Lower lobe of right lung (tissue), 2 donors: ENCODE data around the gene LIF. TPM values are rescaled to one million over a fixed set of nuclear protein-coding genes. Genes with fewer than 3 reads are reported as not detected.
"Not testable (repeated sequence)": the region's sequence is repeated elsewhere in the genome, so short reads cannot be mapped to it uniquely, and the experiment has no call there.

Experiments
- ATAC-seq, 2 donors: fragments of 200-7000 bp; cut with Tn5 transposase; one replicate each; pipeline ENCODE4 v1.9.1; 2020 to 2022; ENCODE audit warnings: mild to moderate bottlenecking in 2 of 2, moderate library complexity in 2 of 2
- DNase-seq: peaks from one replicate; pipeline ENCODE4 v3.0.0-alpha.2; 2020
- H3K27ac ChIP-seq: fragments of 200-600 bp; one replicate; pipeline ENCODE4 v1.8.0; 2022
- H3K27me3 ChIP-seq: fragments of 200-600 bp; one replicate; pipeline ENCODE4 v1.8.0; 2022; ENCODE audit warnings: low read depth
- H3K36me3 ChIP-seq: fragments of 200-600 bp; one replicate; pipeline ENCODE4 v1.8.0; 2022; ENCODE audit warnings: mild to moderate bottlenecking
- H3K4me1 ChIP-seq: fragments of 200-600 bp; one replicate; pipeline ENCODE4 v1.8.0; 2022
- H3K4me3 ChIP-seq: fragments of 200-600 bp; one replicate; pipeline ENCODE4 v1.8.0; 2022; ENCODE audit warnings: mild to moderate bottlenecking
- H3K9me3 ChIP-seq: fragments of 200-600 bp; one replicate; pipeline ENCODE4 v1.8.0; 2022
- CTCF ChIP-seq: fragments of 200-600 bp; IDR thresholded peaks from one replicate; pipeline ENCODE4 v1.8.0; 2022; ENCODE audit warnings: antibody characterized with exemption, mild to moderate bottlenecking
- intact Hi-C: fragments of 100-400 bp; cut with DNase I; formaldehyde crosslinking; loops from one replicate; pipeline ENCODE4 v1.11.0; 2022
- total RNA-seq: library from RNA; stranded (reverse); fragmentation: NEBNext Ultra II Directional; extraction: Animal tissue kit (Norgen Biotek cat#: 25700); gene quantifications from one replicate; pipeline ENCODE4 v1.2.1, GENCODE V29; 2021
- donor health status: DM: no; HTN: yes; CAD: no; lungs with severe emphysema.

LIF gene
- total RNA-seq, 1 donor from 2014 or later: 3.1 TPM

- intact Hi-C loops: no loop called here
- H3K4me1 ChIP-seq: peaks cover 13% of the 10 kb centered on the region
- peaks cover 5% of the 10 kb centered on the region for H3K27me3 ChIP-seq
- no peaks in the 10 kb centered on the region for H3K9me3 ChIP-seq
- ATAC-seq (no peak), DNase-seq (no peak)
- no peak overlapping the region for H3K4me3 ChIP-seq
- no peak overlapping the region for H3K27ac ChIP-seq
- no peaks in the 10 kb centered on the region for H3K36me3 ChIP-seq
- no peak for TF ChIP-seq CTCF
Measured at GRCh38 chr22:30219668-30220278, 26.8 kb downstream of the LIF start.

- ATAC-seq: no peak
Measured at GRCh38 chr22:30219049-30219654, 27.4 kb downstream of the LIF start.

GRCh38 chr22:30217698-30218560 is 28.6 kb downstream of the LIF start:
- peaks cover 18% of the 10 kb centered on the region for H3K4me1 ChIP-seq
- intact Hi-C loops: no loop called here
- H3K27ac ChIP-seq: no peak overlapping the region
- no peak for ATAC-seq
- no peaks in the 10 kb centered on the region for H3K27me3 ChIP-seq
- H3K9me3 ChIP-seq: no peaks in the 10 kb centered on the region
- DNase-seq: no peak
- H3K36me3 ChIP-seq: no peaks in the 10 kb centered on the region
- TF ChIP-seq CTCF: no peak
- H3K4me3 ChIP-seq: no peak overlapping the region

More at GRCh38 chr22:30219049-30219654, 27.4 kb downstream of the LIF start:
- no peak overlapping the region for H3K27ac ChIP-seq
- no peak for TF ChIP-seq CTCF
- H3K9me3 ChIP-seq: no peaks in the 10 kb centered on the region
- peaks cover 13% of the 10 kb centered on the region for H3K4me1 ChIP-seq
- H3K27me3 ChIP-seq: peaks cover 5% of the 10 kb centered on the region
- no peak overlapping the region for H3K4me3 ChIP-seq
- intact Hi-C loops: no loop called here
- no peaks in the 10 kb centered on the region for H3K36me3 ChIP-seq
- DNase-seq: no peak

- Histone ChIP-seq H3K27me3 (no peaks in the 10 kb centered on the region), H3K4me1 (peaks cover 30% of the 10 kb centered on the region), H3K36me3 (no peaks in the 10 kb centered on the region), H3K9me3 (no peaks in the 10 kb centered on the region), H3K27ac (no peak overlapping the region), H3K4me3 (no peak overlapping the region)
- no peak for DNase-seq
- no peak for TF ChIP-seq CTCF
- intact Hi-C loops: no loop called here
- no peak for ATAC-seq
Measured at GRCh38 chr22:30216710-30217109, 29.8 kb downstream of the LIF start.

- intact Hi-C loops, H3K4me3 ChIP-seq, H3K27me3 ChIP-seq, H3K27ac ChIP-seq, H3K9me3 ChIP-seq, DNase-seq, H3K36me3 ChIP-seq, ATAC-seq: not testable (repeated sequence)
- H3K4me1 ChIP-seq: peaks cover 29% of the 10 kb centered on the region
Measured at GRCh38 chr22:30216272-30216671, 30.3 kb downstream of the LIF start.
